OCI-LY3 (cell line): ENCODE results near the gene SSC5D.
A peak's percentile ranks its signal among the peaks of the same experiment; 100 is the strongest.

Experiments
- CTCF ChIP-seq: fragments of 200-600, 300-600 bp; sonication (generic); IDR thresholded peaks from 2 replicates; pipeline ENCODE4 v1.5.1; 2014; ENCODE audit warnings: antibody characterized with exemption, low read length, low read depth
- EZH2phosphoT487 ChIP-seq: fragments of 200-600 bp; shearing (Covaris generic); IDR thresholded peaks from 2 replicates; pipeline ENCODE4 v1.6.1; 2018; ENCODE audit warnings: antibody characterized with exemption, mixed run types, low read depth

GRCh38 chr19:55452749-55453346 is 35.4 kb upstream of the SSC5D start:
- 0 out of 2 replicates have a peak, but pooled peaks have one; percentile 6 for TF ChIP-seq CTCF
- no peak for TF ChIP-seq EZH2phosphoT487
